ENCODE data around the gene IGSF3.

DNA sequence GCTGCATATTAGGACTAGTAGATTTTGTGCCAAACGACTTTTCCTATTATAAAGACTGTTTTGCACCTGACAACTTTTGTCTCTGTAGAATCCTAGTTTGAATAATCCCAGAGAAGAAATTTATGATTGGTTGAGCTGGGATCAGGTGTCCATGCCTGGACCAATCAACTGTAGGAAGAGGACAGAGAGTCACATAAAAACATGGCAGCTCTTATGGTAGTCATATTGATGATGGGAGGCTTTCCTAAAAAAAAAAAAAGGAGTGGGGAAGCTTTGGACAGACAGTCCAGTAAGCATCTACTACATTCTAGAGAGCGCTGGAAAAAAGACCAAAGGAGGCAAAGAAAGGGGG lies 30.7 kb upstream of the IGSF3 start:
- TF ChIP-seq, protein P1, sequence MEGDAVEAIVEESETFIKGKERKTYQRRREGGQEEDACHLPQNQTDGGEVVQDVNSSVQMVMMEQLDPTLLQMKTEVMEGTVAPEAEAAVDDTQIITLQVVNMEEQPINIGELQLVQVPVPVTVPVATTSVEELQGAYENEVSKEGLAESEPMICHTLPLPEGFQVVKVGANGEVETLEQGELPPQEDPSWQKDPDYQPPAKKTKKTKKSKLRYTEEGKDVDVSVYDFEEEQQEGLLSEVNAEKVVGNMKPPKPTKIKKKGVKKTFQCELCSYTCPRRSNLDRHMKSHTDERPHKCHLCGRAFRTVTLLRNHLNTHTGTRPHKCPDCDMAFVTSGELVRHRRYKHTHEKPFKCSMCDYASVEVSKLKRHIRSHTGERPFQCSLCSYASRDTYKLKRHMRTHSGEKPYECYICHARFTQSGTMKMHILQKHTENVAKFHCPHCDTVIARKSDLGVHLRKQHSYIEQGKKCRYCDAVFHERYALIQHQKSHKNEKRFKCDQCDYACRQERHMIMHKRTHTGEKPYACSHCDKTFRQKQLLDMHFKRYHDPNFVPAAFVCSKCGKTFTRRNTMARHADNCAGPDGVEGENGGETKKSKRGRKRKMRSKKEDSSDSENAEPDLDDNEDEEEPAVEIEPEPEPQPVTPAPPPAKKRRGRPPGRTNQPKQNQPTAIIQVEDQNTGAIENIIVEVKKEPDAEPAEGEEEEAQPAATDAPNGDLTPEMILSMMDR (IDR thresholded peaks at IDR 0.05) = no peak
- TF ChIP-seq POLR2A (IDR thresholded peaks at IDR 0.05) = no peak

All from Peyer's patch (tissue), 4 donors.